IMR-90 (cell line): ENCODE results near the gene HOXD9. TPM values are rescaled to one million over a fixed set of nuclear protein-coding genes. Genes with fewer than 3 reads are reported as not detected.

Experiments
- CEBPB ChIP-seq: IDR thresholded peaks from 2 replicates; pipeline ENCODE4 v1.6.1; 2012; ENCODE audit warnings: low read depth, low read length, improper control_type of control experiment
- MAFK ChIP-seq: IDR thresholded peaks from 2 replicates; pipeline ENCODE4 v1.6.1; 2012; ENCODE audit warnings: low read depth, low read length, improper control_type of control experiment
- MAZ ChIP-seq: IDR thresholded peaks from 2 replicates; pipeline ENCODE4 v1.6.1; 2012; ENCODE audit warnings: low read depth, mild to moderate bottlenecking, low read length, improper control_type of control experiment, moderate library complexity, borderline replicate concordance
- NFE2L2 ChIP-seq: fragments of 150-350 bp; IDR thresholded peaks from 2 replicates; pipeline ENCODE4 v1.6.1; 2016; ENCODE audit warnings: low read depth, mild to moderate bottlenecking, low read length
- RAD21 ChIP-seq: IDR thresholded peaks from 2 replicates; pipeline ENCODE4 v1.6.1; 2012; ENCODE audit warnings: low read length, improper control_type of control experiment
- RCOR1 ChIP-seq: IDR thresholded peaks from 2 replicates; pipeline ENCODE4 v1.6.1; 2012; ENCODE audit warnings: mild to moderate bottlenecking, low read length, improper control_type of control experiment; ENCODE audit not compliant: insufficient replicate concordance
- SMC3 ChIP-seq: fragments of 150-350 bp; IDR thresholded peaks from 2 replicates; pipeline ENCODE4 v1.6.1; 2016; ENCODE audit warnings: low read depth, mild to moderate bottlenecking, antibody characterized with exemption, low read length, moderate library complexity
- polyA plus RNA-seq, 3 experiments: library from polyadenylated mRNA; depleted of rRNA; stranded (reverse); fragments of >200 nt; gene quantifications; 2 replicates each; pipeline ENCODE4 v1.2.3, GENCODE V29; 2012; ENCODE audit warnings: low replicate concordance in 1 of 3
- total RNA-seq: library from RNA; depleted of rRNA; stranded (reverse); fragments of >200 nt; gene quantifications from 2 replicates; pipeline ENCODE4 v1.2.3, GENCODE V29; 2012

Gene HOXD9
- total and polyA plus RNA-seq, 2 of the 4 experiments (the other 2 are of a cell fraction), result not detected

- TF ChIP-seq SMC3 (no peak), NFE2L2 (no peak), MAFK (no peak), CEBPB (no peak), RAD21 (no peak), RCOR1 (no peak), MAZ (no peak)
Observed at GRCh38 chr2:176125772-176126054, 3.2 kb downstream of the HOXD9 start (continued).
